HUES64 (cell line): Measurements from ENCODE around the gene SP110.

Source experiments
- H3K27ac ChIP-seq: 2 replicates; pipeline ENCODE4 v1.7.0; 2013; ENCODE audit warnings: low read depth, low read length, inconsistent platforms
- H3K27me3 ChIP-seq: 2 replicates; pipeline ENCODE4 v1.6.1; 2013; ENCODE audit warnings: mild to moderate bottlenecking, low read length; ENCODE audit not compliant: insufficient read depth
- H3K36me3 ChIP-seq: 2 replicates; pipeline ENCODE4 v1.6.1; 2013; ENCODE audit warnings: mild to moderate bottlenecking, low read length; ENCODE audit not compliant: insufficient read depth
- H3K4me1 ChIP-seq: 2 replicates; pipeline ENCODE4 v1.6.1; 2013; ENCODE audit warnings: mild to moderate bottlenecking, low read length, moderate library complexity; ENCODE audit not compliant: insufficient read depth
- H3K4me3 ChIP-seq: 2 replicates; pipeline ENCODE4 v1.5.1; 2013; ENCODE audit warnings: mild to moderate bottlenecking, low read length, moderate library complexity
- H3K9ac ChIP-seq: 2 replicates; pipeline ENCODE4 v1.6.1; 2013; ENCODE audit warnings: mild to moderate bottlenecking, low read depth, low read length
- H3K9me3 ChIP-seq: 2 replicates; pipeline ENCODE4 v1.6.1; 2013; ENCODE audit warnings: low read depth, low read length; ENCODE audit not compliant: insufficient read depth
- WGBS: fragments of 150-250, 120-280 bp; methylation state at CpG from one replicate; pipeline ENCODE4 v1.1.7; 2013; ENCODE audit warnings: missing lambda C conversion rate; 5-methylcytosine and 5-hydroxymethylcytosine counted together

SP110 gene

DNA sequence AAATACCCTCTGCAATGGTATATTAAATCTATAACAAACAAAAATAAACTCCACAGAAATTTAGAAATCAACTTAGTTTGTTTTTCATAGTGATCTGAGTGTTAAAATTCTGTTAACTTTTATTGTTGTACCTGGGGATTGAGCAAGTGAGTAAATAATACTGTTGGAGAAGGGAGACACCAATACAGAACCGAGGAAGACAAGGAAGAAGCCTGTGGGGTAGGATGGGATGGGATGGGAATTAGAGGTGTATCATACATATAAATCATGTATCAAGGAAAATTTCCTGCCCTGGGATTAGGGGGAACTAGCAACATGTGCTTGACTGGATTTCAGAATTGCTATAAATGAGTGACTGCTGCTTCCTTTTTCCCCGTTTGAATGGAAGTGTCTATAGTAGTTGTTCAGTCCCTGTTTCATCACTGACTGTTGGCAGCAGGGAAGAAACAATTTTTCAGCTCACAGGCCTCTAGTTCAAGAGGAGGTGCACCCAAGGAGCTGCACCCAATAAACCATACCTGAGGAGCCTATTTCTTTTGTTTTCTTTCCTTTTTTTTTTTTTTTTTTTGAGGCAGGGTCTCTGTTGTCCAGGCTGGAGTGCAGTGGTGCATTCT is 53.1 kb downstream of the SP110 start:
- H3K27me3 ChIP-seq: no peaks in the 10 kb centered on the region
- H3K4me1 ChIP-seq: no peaks in the 10 kb centered on the region
- no peak overlapping the region for H3K27ac ChIP-seq
- H3K36me3 ChIP-seq: no peaks in the 10 kb centered on the region
- H3K9me3 ChIP-seq: no peaks in the 10 kb centered on the region
- 90% methylated on average over 2 of the region's 2 CpGs for WGBS
- H3K4me3 ChIP-seq: no peak overlapping the region
- no peak overlapping the region for H3K9ac ChIP-seq

DNA sequence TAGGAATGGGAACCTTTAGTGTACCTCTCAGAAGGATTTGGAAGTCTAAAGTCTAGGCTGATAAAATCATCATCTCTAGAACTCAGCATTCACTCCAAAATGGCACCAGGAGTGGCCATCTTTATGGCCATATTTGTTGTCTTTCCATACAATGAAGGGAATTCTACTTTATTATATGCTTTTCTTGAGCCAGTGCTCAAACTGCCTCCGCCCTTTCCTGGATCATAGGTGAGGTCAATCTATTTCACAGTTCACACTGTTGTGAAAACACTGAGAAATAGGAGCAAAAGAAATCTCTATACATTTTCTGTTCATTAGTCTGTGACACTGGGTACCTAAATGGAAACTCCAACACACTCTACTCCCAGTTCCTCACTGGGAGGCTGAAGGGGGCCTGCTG is 55.6 kb downstream of the SP110 start:
- H3K36me3 ChIP-seq: no peaks in the 10 kb centered on the region
- H3K27me3 ChIP-seq: no peaks in the 10 kb centered on the region
- no CpG with 5 or more reads among the region's 1 CpG for WGBS
- no peaks in the 10 kb centered on the region for H3K9me3 ChIP-seq
- no peak overlapping the region for H3K27ac ChIP-seq
- H3K9ac ChIP-seq: no peak overlapping the region
- no peaks in the 10 kb centered on the region for H3K4me1 ChIP-seq
- no peak overlapping the region for H3K4me3 ChIP-seq

DNA sequence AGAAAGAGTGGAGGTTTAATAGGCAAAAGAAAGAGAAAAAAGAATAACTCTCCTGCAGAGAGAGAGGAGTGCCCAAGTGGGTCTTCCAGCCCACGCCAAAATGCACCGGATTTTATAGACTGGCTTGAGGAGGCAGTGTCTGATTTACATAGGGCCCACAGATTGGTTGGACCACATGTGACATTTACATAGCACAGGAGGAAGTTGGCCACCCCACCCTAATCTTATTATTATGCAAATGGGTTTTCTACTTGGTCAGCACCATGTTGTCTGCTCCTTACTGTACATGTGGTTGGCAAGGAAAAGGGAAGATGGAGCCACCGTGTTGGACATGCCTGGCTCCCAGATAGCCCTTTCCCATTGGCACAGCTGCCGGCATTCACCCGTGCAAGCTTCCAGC is 56.8 kb downstream of the SP110 start:
- Histone ChIP-seq H3K36me3 (no peaks in the 10 kb centered on the region), H3K27me3 (no peaks in the 10 kb centered on the region), H3K27ac (no peak overlapping the region), H3K4me3 (no peak overlapping the region), H3K4me1 (no peaks in the 10 kb centered on the region), H3K9me3 (0 out of 2 replicates have a peak, but pooled peaks cover 4% of the 10 kb centered on the region), H3K9ac (no peak overlapping the region)
- WGBS: 90% methylated on average over 5 of the region's 5 CpGs

DNA sequence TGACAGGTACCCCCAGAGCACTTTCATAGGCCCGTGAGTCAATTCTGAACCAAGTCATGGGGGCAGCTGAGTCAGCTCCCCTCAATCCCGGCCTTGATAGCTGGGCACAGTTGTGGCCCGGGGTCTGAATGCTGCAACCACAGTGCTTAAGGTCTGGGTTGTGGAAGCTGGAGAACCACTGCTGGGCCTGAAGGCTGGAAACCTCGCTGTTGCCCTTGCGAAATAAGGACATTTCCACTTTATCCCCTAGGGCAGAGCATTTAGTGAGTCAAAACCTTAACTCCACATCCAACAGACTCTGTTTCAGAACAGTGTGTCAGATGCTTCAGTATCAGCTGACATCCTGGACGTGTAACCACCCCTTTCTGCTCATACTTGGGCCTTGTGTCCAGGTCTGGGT is 58.6 kb downstream of the SP110 start:
- H3K9ac ChIP-seq: no peak overlapping the region
- no peaks in the 10 kb centered on the region for H3K36me3 ChIP-seq
- H3K27ac ChIP-seq: no peak overlapping the region
- no peaks in the 10 kb centered on the region for H3K4me1 ChIP-seq
- H3K4me3 ChIP-seq: no peak overlapping the region
- WGBS: 95% methylated on average over 6 of the region's 6 CpGs
- H3K9me3 ChIP-seq: 0 out of 2 replicates have a peak, but pooled peaks cover 4% of the 10 kb centered on the region
- no peaks in the 10 kb centered on the region for H3K27me3 ChIP-seq

DNA sequence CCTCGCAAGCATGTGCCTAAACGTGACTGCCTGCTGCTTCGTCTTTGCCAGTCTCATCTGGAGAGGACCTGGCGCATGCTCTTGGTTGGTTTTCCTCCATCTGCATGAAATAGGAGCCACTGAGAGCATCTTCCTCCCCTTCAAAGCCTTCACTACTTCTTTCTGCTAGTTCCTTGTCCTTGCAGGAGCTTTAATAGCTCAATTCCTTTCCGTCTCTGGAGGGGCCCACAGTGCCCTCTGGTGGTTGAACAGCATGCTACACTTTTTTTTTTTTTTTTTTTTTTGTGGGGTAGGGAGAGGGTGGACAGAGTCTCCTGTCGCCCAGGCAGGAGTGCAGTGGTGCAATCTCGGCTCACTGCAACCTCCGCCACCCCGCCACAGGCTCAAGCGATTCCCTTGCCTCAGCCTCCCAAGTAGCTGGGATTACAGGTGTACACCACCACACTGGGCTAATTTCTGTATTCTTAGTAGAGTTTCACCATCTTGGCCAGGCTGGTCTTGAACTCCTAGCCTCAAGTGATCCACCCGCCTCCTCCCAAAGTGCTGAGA is 59.6 kb downstream of the SP110 start:
- Histone ChIP-seq H3K9me3 (0 out of 2 replicates have a peak, but pooled peaks cover 4% of the 10 kb centered on the region), H3K27ac (no peak overlapping the region), H3K9ac (no peak overlapping the region), H3K4me1 (no peaks in the 10 kb centered on the region), H3K27me3 (no peaks in the 10 kb centered on the region), H3K4me3 (no peak overlapping the region), H3K36me3 (no peaks in the 10 kb centered on the region)
- 73% methylated on average over 11 of the region's 11 CpGs for WGBS

DNA sequence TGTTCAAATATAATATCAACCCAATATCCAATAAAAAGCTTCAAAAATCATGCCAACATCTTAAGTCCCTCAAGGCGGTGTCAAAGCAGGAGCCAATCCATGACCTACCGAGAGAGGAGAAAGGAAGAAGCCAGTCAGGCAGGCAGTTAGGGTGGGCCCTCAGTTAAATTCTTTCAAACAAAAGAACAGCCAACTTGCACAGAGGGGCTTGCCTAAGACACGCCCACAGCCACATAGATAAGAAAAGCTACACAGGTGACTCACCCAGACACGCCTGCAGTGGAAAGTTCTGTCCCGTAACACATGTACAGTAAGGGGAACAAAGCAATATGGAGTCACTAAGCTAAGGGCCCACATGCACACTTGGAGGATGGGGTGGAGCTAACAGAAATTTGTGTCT is 61.3 kb downstream of the SP110 start:
- 96% methylated on average over 5 of the region's 5 CpGs for WGBS
- H3K36me3 ChIP-seq: no peaks in the 10 kb centered on the region
- no peaks in the 10 kb centered on the region for H3K4me1 ChIP-seq
- H3K9ac ChIP-seq: no peak overlapping the region
- no peak overlapping the region for H3K4me3 ChIP-seq
- H3K27ac ChIP-seq: no peak overlapping the region
- H3K27me3 ChIP-seq: no peaks in the 10 kb centered on the region
- 0 out of 2 replicates have a peak, but pooled peaks cover 4% of the 10 kb centered on the region for H3K9me3 ChIP-seq

DNA sequence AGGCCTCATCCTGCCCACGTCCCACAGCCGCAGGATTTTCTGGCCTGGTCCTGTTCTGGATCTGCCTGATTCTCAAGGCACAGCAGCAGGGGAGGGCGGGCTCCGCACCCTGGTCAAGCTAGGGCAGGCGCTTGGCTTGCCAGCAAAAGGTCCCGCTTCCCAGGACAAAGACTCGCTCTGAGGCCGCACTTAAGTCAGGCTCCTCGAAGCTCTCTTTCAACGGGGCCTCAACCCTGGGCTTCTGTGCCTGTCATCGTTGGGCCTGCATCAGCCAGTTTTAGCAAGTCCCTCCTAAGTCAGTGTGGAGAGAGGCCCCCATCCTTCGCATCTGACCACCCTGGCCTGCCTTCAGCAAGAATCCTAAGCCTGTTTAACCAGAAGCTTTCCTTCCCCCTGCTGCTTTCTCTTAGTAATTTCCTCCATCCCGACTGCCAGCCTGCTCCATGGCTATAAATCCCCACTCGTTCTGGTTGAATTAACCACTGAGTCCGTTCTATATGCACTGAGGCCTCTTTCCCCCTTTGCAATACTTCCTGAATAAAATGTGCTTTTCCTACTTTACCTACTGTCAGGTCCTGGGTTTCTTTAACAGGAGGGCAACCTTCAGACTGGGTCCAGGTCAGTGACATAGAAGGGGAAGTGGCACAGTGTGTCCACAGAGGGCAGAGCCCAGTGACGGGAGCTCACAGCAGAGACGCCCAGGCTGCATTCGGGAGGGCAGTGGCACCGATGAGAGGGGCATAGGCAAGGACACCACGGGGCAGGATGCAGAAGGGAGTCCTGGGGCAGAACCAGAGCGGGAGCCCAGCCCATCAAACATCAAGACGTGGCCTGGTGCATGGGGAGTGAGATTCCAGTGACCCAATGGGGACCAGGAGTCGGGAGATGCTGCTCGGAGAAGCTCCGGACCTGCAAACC is 62.7 kb downstream of the SP110 start:
- no peaks in the 10 kb centered on the region for H3K4me1 ChIP-seq
- no peaks in the 10 kb centered on the region for H3K27me3 ChIP-seq
- no peak overlapping the region for H3K4me3 ChIP-seq
- H3K9me3 ChIP-seq: 0 out of 2 replicates have a peak, but pooled peaks cover 4% of the 10 kb centered on the region
- H3K9ac ChIP-seq: no peak overlapping the region
- WGBS: 90% methylated on average over 25 of the region's 25 CpGs
- H3K27ac ChIP-seq: no peak overlapping the region; the same call in 1 of the 2 replicates
- no peaks in the 10 kb centered on the region for H3K36me3 ChIP-seq

DNA sequence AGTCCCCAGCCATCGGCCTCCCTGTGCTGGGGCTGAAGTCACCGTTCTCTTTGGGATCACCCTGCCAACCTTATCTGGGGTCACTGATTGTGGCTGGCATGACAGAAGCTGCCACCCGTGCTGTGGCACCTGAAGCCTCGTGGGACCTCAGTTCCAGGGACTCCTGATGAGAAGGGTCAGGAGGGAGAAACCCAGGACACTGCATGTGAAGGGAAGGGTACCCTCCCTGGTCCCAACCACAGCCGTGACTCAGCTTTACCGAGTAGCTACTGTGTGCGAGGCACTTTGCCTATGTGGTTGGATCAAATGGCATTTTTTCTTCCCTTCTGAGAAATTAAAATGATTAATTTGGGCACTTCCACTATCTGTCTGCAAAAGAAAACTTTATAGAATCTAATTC is 64.4 kb downstream of the SP110 start:
- H3K4me3 ChIP-seq: no peak overlapping the region
- 80% methylated on average over 7 of the region's 7 CpGs for WGBS
- 0 out of 2 replicates have a peak, but pooled peaks cover 4% of the 10 kb centered on the region for H3K9me3 ChIP-seq
- no peaks in the 10 kb centered on the region for H3K4me1 ChIP-seq
- H3K27ac ChIP-seq: no peak overlapping the region
- no peaks in the 10 kb centered on the region for H3K36me3 ChIP-seq
- no peaks in the 10 kb centered on the region for H3K27me3 ChIP-seq
- no peak overlapping the region for H3K9ac ChIP-seq

DNA sequence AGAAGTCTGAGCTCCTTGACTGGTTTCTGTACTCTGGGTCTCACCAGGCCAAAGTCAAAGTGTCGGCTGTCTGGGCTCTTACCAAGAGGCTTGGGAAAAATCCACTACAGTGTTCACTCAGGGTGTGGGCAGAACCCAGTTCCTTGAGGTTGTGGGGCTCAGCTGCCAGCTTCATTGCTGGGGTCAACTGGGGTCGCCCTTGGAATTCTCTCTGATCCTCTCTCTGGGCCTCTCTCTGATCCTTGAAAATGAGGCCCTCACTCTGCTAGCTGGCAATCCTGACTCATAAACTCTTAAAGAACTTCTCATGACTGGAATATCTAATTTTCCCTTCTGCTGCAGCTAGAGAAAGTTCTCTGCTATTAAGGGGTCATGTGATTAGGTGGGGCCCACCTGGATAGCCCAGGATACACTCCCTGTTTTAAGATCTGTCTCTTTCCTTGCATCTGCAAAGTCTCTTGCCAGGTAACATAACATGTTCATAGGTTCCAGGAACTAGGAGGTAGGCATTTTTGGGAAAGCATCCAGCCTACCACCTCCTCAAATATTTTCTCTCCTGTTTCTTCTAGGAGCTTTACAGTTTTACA is 66.3 kb downstream of the SP110 start:
- Histone ChIP-seq H3K9ac (no peak overlapping the region), H3K27ac (no peak overlapping the region), H3K27me3 (no peaks in the 10 kb centered on the region), H3K36me3 (no peaks in the 10 kb centered on the region), H3K4me3 (no peak overlapping the region), H3K9me3 (0 out of 2 replicates have a peak, but pooled peaks cover 2% of the 10 kb centered on the region), H3K4me1 (no peaks in the 10 kb centered on the region)
- 46% methylated on average over 2 of the region's 2 CpGs for WGBS

DNA sequence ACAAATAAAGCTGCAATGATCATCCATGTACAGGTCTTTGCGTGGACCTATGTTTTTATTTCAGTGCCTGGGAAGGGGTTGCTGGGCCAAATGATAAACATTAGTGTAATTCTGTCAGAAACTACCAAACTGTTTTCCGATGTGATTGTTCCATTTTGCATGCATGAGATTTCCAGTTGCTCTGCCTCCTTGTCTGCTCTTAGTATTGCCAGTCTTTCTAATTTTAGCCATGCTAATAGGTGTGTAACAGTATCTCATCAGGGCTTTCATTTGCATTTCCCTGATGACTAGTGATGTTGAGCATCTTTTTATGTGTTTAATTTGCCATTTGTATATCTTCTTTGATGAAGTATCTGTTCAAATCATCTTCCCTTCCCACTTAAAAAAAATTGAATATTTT is 67.5 kb downstream of the SP110 start:
- Histone ChIP-seq H3K36me3 (no peaks in the 10 kb centered on the region), H3K27me3 (no peaks in the 10 kb centered on the region), H3K9ac (no peak overlapping the region), H3K4me3 (no peak overlapping the region), H3K27ac (no peak overlapping the region), H3K9me3 (no peaks in the 10 kb centered on the region), H3K4me1 (no peaks in the 10 kb centered on the region)
- whole genome bisulfite sequencing: 98% methylated on average over 2 of the region's 2 CpGs

DNA sequence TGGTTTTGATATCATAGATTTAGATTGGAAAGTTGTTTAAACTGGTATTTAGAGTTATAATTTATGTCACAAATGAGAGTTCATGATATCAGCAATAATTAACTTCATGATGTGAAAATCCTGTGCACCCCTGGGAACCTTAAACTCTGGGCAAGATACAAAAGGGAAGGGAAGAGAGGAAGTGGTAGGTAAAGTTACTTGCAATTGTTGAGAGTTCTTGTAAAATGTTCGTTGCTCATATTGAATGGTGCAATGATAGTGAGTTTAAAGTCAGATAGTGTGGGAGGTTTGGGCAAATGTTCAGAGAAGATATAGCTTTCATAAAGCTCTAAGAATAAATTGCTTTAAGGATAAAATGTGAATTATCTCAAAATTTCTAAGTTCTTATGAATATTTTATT is 75.4 kb downstream of the SP110 start:
- H3K27ac ChIP-seq: no peak overlapping the region
- H3K9ac ChIP-seq: no peak overlapping the region
- H3K4me3 ChIP-seq: no peak overlapping the region
- H3K27me3 ChIP-seq: no peaks in the 10 kb centered on the region
- no peaks in the 10 kb centered on the region for H3K36me3 ChIP-seq
- H3K4me1 ChIP-seq: no peaks in the 10 kb centered on the region
- WGBS: 97% methylated on average over 1 of the region's 1 CpG
- H3K9me3 ChIP-seq: peaks cover 19% of the 10 kb centered on the region
